ENCODE data around the gene GLDN.

GLDN gene

GRCh38 chr15:51390241-51390965, 48.9 kb downstream of the GLDN start:
- no peak overlapping the region for H3K9ac ChIP-seq

GRCh38 chr15:51390966-51391422, 49.5 kb downstream of the GLDN start:
- Histone ChIP-seq H3K4me2 (ENCODE audit: low read length) (no peak overlapping the region), H3K4me1 (no peaks in the 10 kb centered on the region), H3K9me3 (ENCODE audit: control insufficient read depth, low read length) (no peaks in the 10 kb centered on the region), H3K36me3 (ENCODE audit: control insufficient read depth, insufficient read depth, low read length) (no peaks in the 10 kb centered on the region), H3K4me3 (ENCODE audit: low read depth, low read length) (no peak overlapping the region), H3K27ac (no peak overlapping the region), H2AFZ (no peak overlapping the region), H3K79me2 (no peaks in the 10 kb centered on the region), H3K9ac (no peak overlapping the region), H3K27me3 (ENCODE audit: control insufficient read depth, insufficient read depth, low read length) (no peaks in the 10 kb centered on the region)
- no peak for TF ChIP-seq CTCF (IDR thresholded peaks at IDR 0.05)

More at GRCh38 chr15:51390241-51390965, 48.9 kb downstream of the GLDN start:
- Histone ChIP-seq H3K4me2 (ENCODE audit: low read length) (no peak overlapping the region), H3K4me3 (ENCODE audit: low read depth, low read length) (no peak overlapping the region), H3K9me3 (ENCODE audit: control insufficient read depth, low read length) (no peaks in the 10 kb centered on the region), H3K4me1 (no peaks in the 10 kb centered on the region), H3K27ac (no peak overlapping the region), H3K27me3 (ENCODE audit: control insufficient read depth, insufficient read depth, low read length) (no peaks in the 10 kb centered on the region), H3K36me3 (ENCODE audit: control insufficient read depth, insufficient read depth, low read length) (no peaks in the 10 kb centered on the region), H3K79me2 (no peaks in the 10 kb centered on the region), H2AFZ (no peak overlapping the region)
- TF ChIP-seq CTCF (IDR thresholded peaks at IDR 0.05) = no peak

GRCh38 chr15:51396921-51397320, 55.5 kb downstream of the GLDN start:
- Histone ChIP-seq H3K4me1 (no peaks in the 10 kb centered on the region), H2AFZ (no peak overlapping the region), H3K27ac (no peak overlapping the region), H3K9me3 (ENCODE audit: control insufficient read depth, low read length) (no peaks in the 10 kb centered on the region), H3K36me3 (ENCODE audit: control insufficient read depth, insufficient read depth, low read length) (no peaks in the 10 kb centered on the region), H3K27me3 (ENCODE audit: control insufficient read depth, insufficient read depth, low read length) (no peaks in the 10 kb centered on the region), H3K4me2 (ENCODE audit: low read length) (no peak overlapping the region), H3K79me2 (no peaks in the 10 kb centered on the region), H3K9ac (no peak overlapping the region), H3K4me3 (ENCODE audit: low read depth, low read length) (no peak overlapping the region)
- TF ChIP-seq CTCF (IDR thresholded peaks at IDR 0.05) = no peak

GRCh38 chr15:51398626-51399025, 57.2 kb downstream of the GLDN start:
- H3K4me3 ChIP-seq (ENCODE audit: low read depth, low read length) = no peak overlapping the region
- no peak for TF ChIP-seq CTCF (IDR thresholded peaks at IDR 0.05)
- no peaks in the 10 kb centered on the region for H3K9me3 ChIP-seq (ENCODE audit: control insufficient read depth, low read length)
- H2AFZ ChIP-seq = no peak overlapping the region
- no peaks in the 10 kb centered on the region for H3K27me3 ChIP-seq (ENCODE audit: control insufficient read depth, insufficient read depth, low read length)
- H3K27ac ChIP-seq = no peak overlapping the region
- no peak overlapping the region for H3K9ac ChIP-seq
- no peaks in the 10 kb centered on the region for H3K79me2 ChIP-seq
- H3K4me1 ChIP-seq = no peaks in the 10 kb centered on the region
- no peak overlapping the region for H3K4me2 ChIP-seq (ENCODE audit: low read length)
- no peaks in the 10 kb centered on the region for H3K36me3 ChIP-seq (ENCODE audit: control insufficient read depth, insufficient read depth, low read length)

All from parathyroid adenoma (tissue), 2 donors.